NT2/D1 (cell line): ENCODE data around the gene CCDC184.

Experiments
- DNase-seq: peaks from one replicate; pipeline ENCODE4 v3.0.0-alpha.2; 2011; ENCODE audit warnings: low read depth, low spot score
- H3K27me3 ChIP-seq: 2 replicates; pipeline ENCODE4 v1.6.0; 2011; ENCODE audit warnings: mild to moderate bottlenecking; ENCODE audit not compliant: insufficient read length, insufficient read depth
- H3K36me3 ChIP-seq: 2 replicates; pipeline ENCODE4 v1.6.1; 2011; ENCODE audit warnings: mild to moderate bottlenecking, low read length, mixed read lengths; ENCODE audit not compliant: insufficient read depth, insufficient read length
- H3K4me1 ChIP-seq: 2 replicates; pipeline ENCODE4 v1.5.1; 2011; ENCODE audit not compliant: insufficient read depth, insufficient read length
- H3K4me3 ChIP-seq: 2 replicates; pipeline ENCODE4 v1.5.1; 2011; ENCODE audit warnings: low read depth; ENCODE audit not compliant: insufficient read length
- H3K9ac ChIP-seq: 2 replicates; pipeline ENCODE4 v1.6.0; 2011; ENCODE audit warnings: low read depth; ENCODE audit not compliant: insufficient read length
- H3K9me3 ChIP-seq: 2 replicates; pipeline ENCODE4 v1.5.1; 2011; ENCODE audit warnings: mild to moderate bottlenecking, low read length; ENCODE audit not compliant: insufficient read depth
- SUZ12 ChIP-seq: IDR thresholded peaks from 2 replicates; pipeline ENCODE4 v1.6.1; 2011; ENCODE audit not compliant: insufficient read length, insufficient read depth; ENCODE audit errors: extremely low read depth
- YY1 ChIP-seq: IDR thresholded peaks from 2 replicates; pipeline ENCODE4 v1.6.1; 2011; ENCODE audit not compliant: insufficient read length, insufficient read depth
- ZNF274 ChIP-seq: IDR thresholded peaks from 2 replicates; pipeline ENCODE4 v1.6.1; 2011; ENCODE audit warnings: mild to moderate bottlenecking, low read depth, low read length

The CCDC184 gene

DNA sequence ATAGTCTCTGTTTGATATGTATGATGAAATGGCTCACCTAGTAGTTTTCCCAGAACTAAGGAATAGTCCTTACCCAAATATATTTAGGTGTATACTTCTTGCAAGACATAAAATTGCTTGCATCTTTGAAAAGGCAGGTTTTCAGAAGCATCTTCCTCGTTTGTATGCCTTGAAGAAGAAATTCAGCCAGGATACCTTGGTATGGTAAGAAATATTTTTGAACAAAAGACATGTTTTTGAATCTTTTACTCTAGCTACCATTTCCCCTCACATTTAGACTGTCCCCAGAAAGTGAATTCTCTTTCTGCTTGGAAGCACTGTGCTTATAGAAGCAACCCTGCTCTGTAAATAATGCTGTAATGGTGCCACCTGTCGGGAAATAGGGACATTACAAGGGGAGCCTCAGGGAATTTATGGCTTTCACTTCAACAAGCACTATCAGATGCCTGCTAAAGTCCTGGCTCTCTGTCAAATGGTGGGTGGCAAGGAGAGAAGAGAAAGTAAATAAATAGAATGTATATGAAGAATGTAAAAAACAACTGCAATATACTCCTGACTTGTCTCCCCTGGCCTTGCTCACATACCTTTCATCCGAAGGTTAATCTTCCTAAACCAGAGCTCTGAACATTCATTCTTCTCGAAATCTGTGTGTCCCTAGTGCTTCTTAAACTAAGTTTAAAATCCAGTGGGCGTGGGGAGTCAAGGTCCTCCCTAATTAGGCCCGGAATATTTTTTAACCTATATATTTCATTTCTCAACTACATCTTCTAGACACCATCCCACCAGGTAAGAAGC lies 6.1 kb downstream of the CCDC184 start:
- peaks cover 5% of the 10 kb centered on the region; the same call in 1 of the 2 replicates for H3K9me3 ChIP-seq
- DNase-seq = peak; percentile 71
- TF ChIP-seq ZNF274 (no peak), SUZ12 (no peak), YY1 (no peak)
- no peak overlapping the region for H3K4me3 ChIP-seq
- no peak overlapping the region for H3K9ac ChIP-seq
- no peaks in the 10 kb centered on the region for H3K36me3 ChIP-seq
- peaks cover 24% of the 10 kb centered on the region for H3K27me3 ChIP-seq
- peaks cover 8% of the 10 kb centered on the region for H3K4me1 ChIP-seq

DNA sequence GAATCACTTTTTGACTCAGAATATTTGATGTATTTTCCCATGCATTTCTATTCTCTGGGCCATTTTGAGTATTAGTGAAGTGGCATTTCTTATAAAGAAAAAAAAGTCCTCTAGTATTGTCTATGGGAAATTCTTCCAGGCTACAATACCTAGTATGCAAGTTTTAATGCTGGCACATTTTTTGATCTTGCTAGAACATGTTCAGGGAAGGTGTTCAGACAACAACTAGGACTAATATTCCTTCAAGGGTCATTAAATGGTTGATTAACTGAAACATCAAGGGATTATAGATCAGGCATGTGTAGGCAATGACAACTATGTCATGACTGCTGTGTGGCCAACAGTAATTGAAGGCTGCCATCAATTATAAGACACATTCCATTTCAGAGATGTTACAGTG lies 7.7 kb downstream of the CCDC184 start:
- no peaks in the 10 kb centered on the region for H3K4me1 ChIP-seq
- no peak overlapping the region for H3K4me3 ChIP-seq
- H3K9ac ChIP-seq = no peak overlapping the region
- H3K36me3 ChIP-seq = no peaks in the 10 kb centered on the region
- DNase-seq = no peak
- peaks cover 5% of the 10 kb centered on the region; the same call in 1 of the 2 replicates for H3K9me3 ChIP-seq
- peaks cover 12% of the 10 kb centered on the region for H3K27me3 ChIP-seq
- TF ChIP-seq SUZ12 (no peak), YY1 (no peak), ZNF274 (no peak)

GRCh38 chr12:48192861-48193260 lies 9.4 kb downstream of the CCDC184 start:
- peaks cover 10% of the 10 kb centered on the region for H3K27me3 ChIP-seq
- peaks cover 5% of the 10 kb centered on the region; the same call in 1 of the 2 replicates for H3K9me3 ChIP-seq
- H3K9ac ChIP-seq = no peak overlapping the region
- DNase-seq = no peak
- H3K4me1 ChIP-seq = no peaks in the 10 kb centered on the region
- H3K4me3 ChIP-seq = no peak overlapping the region
- TF ChIP-seq SUZ12 (no peak), YY1 (no peak), ZNF274 (no peak)
- no peaks in the 10 kb centered on the region for H3K36me3 ChIP-seq

- H3K27me3 ChIP-seq = peaks cover 10% of the 10 kb centered on the region
- H3K36me3 ChIP-seq = no peaks in the 10 kb centered on the region
- no peak for TF ChIP-seq SUZ12
- TF ChIP-seq YY1 = no peak
- no peak for TF ChIP-seq ZNF274
- H3K4me1 ChIP-seq = no peaks in the 10 kb centered on the region
- H3K4me3 ChIP-seq = no peak overlapping the region
- peaks cover 5% of the 10 kb centered on the region; the same call in 1 of the 2 replicates for H3K9me3 ChIP-seq
- no peak overlapping the region for H3K9ac ChIP-seq
- no peak for DNase-seq
These were observed 10.2 kb downstream of the CCDC184 start for GRCh38 chr12:48193623-48194022.

- Histone ChIP-seq H3K4me1 (no peaks in the 10 kb centered on the region), H3K9me3 (peaks cover 5% of the 10 kb centered on the region; the same call in 1 of the 2 replicates), H3K4me3 (no peak overlapping the region), H3K36me3 (no peaks in the 10 kb centered on the region), H3K27me3 (peaks cover 10% of the 10 kb centered on the region), H3K9ac (no peak overlapping the region)
- DNase-seq = no peak
- TF ChIP-seq ZNF274 (no peak), YY1 (no peak), SUZ12 (no peak)
These were observed 11.4 kb downstream of the CCDC184 start for GRCh38 chr12:48194799-48195201.

DNA sequence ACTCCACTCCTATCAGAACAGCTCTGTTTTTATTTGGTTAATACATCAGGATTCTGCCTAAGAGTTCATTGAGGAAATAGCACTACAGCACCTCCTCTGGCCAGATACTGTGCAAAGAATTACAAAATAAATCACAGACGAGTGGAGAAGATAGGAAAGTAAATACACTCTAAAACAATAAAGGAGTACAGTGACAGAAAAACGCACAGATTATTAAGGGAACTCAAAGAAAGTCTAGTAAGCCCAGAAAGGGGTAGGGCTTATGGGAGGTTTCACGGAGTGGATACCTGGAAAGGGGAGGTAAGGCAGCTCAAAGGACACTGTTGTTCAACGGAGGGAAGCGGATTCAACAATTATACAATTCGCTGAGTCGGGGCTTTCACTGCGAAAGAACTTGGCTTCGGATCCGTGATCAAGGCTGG lies 14.1 kb downstream of the CCDC184 start:
- no peaks in the 10 kb centered on the region for H3K36me3 ChIP-seq
- peaks cover 30% of the 10 kb centered on the region for H3K27me3 ChIP-seq
- DNase-seq = no peak
- no peak for TF ChIP-seq SUZ12
- no peak for TF ChIP-seq YY1
- TF ChIP-seq ZNF274 = no peak
- H3K4me3 ChIP-seq = peak overlapping the region; percentile 77
- H3K9ac ChIP-seq = peak overlapping the region; percentile 77
- no peaks in the 10 kb centered on the region for H3K4me1 ChIP-seq
- H3K9me3 ChIP-seq = no peaks in the 10 kb centered on the region; the same call in 1 of the 2 replicates

GRCh38 chr12:48197971-48198671 lies 14.7 kb downstream of the CCDC184 start:
- H3K27me3 ChIP-seq = peaks cover 36% of the 10 kb centered on the region
- peak overlapping the region; percentile 77 for H3K4me3 ChIP-seq
- TF ChIP-seq YY1 (no peak), ZNF274 (no peak), SUZ12 (no peak)
- H3K9ac ChIP-seq = peak overlapping the region; percentile 93
- H3K4me1 ChIP-seq = no peaks in the 10 kb centered on the region
- DNase-seq = peak; percentile 95
- no peaks in the 10 kb centered on the region for H3K36me3 ChIP-seq
- H3K9me3 ChIP-seq = no peaks in the 10 kb centered on the region
